Aorta (tissue), 5 donors: ENCODE data around the gene RNF31. TPM values are rescaled to one million over a fixed set of nuclear protein-coding genes. Genes with fewer than 3 reads are reported as not detected.

Source experiments
- ATAC-seq: fragments of 200-7000 bp; cut with Tn5 transposase; one replicate; pipeline ENCODE4 v1.9.1; 2022; ENCODE audit warnings: moderate library complexity; ENCODE audit not compliant: low FRiP score
- DNase-seq, 2 donors: peaks; one replicate each; pipeline ENCODE4 v3.0.0-alpha.2; 2020
- H3K27ac ChIP-seq, 2 donors: one replicate each; pipeline ENCODE4 v1.5.1; 2013; ENCODE audit warnings: low read length in 2 of 2, mild to moderate bottlenecking in 2 of 2, moderate library complexity in 2 of 2, control low read depth in 1 of 2, inconsistent platforms in 1 of 2, low read depth in 1 of 2
- H3K27me3 ChIP-seq, 2 donors: one replicate each; pipeline ENCODE4 v1.6.1; 2013; ENCODE audit warnings: control low read depth in 1 of 2, low read length in 1 of 2, mild to moderate bottlenecking in 1 of 2, moderate library complexity in 1 of 2; ENCODE audit not compliant: insufficient read depth in 2 of 2, control insufficient read depth in 1 of 2
- H3K36me3 ChIP-seq, 2 donors: one replicate each; pipeline ENCODE4 v1.6.1; 2013; ENCODE audit warnings: control low read depth in 1 of 2, low read length in 1 of 2, mild to moderate bottlenecking in 1 of 2; ENCODE audit not compliant: insufficient read depth in 2 of 2, control insufficient read depth in 1 of 2
- H3K4me1 ChIP-seq, 2 donors: one replicate each; pipeline ENCODE4 v1.6.1; 2013; ENCODE audit warnings: low read length in 2 of 2, control low read depth in 1 of 2, mild to moderate bottlenecking in 1 of 2, moderate library complexity in 1 of 2; ENCODE audit not compliant: insufficient read depth in 2 of 2, control insufficient read depth in 1 of 2
- H3K4me3 ChIP-seq, 2 donors: one replicate each; pipeline ENCODE4 v1.5.1; 2013; ENCODE audit warnings: low read length in 2 of 2, control low read depth in 1 of 2, mild to moderate bottlenecking in 1 of 2
- H3K9me3 ChIP-seq: one replicate; pipeline ENCODE4 v1.6.1; 2013; ENCODE audit warnings: mild to moderate bottlenecking, low read length; ENCODE audit not compliant: control insufficient read depth
- WGBS, 2 donors: extraction: QIAGEN DNeasy Blood & Tissue Kit; methylation state at CpG; one replicate each; pipeline ENCODE4 v1.1.7; 2013; 5-methylcytosine and 5-hydroxymethylcytosine counted together
- intact Hi-C, 2 donors: fragments of 100-400 bp; cut with DNase I; formaldehyde crosslinking; loops; one replicate each; pipeline versions ENCODE4 v1.14.2 to v1.15.0; 2022
- polyA plus RNA-seq, 2 donors: library from polyadenylated mRNA; stranded (reverse); fragments of 200-250 nt; gene quantifications; one replicate each; pipeline ENCODE4 v1.2.3, GENCODE V29; 2013
- total RNA-seq, 2 donors: library from RNA; stranded (reverse); fragmentation: NEBNext Ultra II Directional; extraction: Animal tissue kit (Norgen Biotek cat#: 25700); gene quantifications; one replicate each; pipeline ENCODE4 v1.2.1, GENCODE V29; 2021
- donor health status: healthy with polysubstance abuse.
- donor health status: Bipolar disorder and iron deficiency.
- donor health status: DM: no; HTN: no; CAD: no.
- donor health status: DM: no; HTN: no; CAD: no.
- donor health status: DM: yes; HTN: yes; CAD: no.

RNF31 gene
- total and polyA plus RNA-seq, 4 donors: 9.1 to 167 (median 56.3) TPM

DNA sequence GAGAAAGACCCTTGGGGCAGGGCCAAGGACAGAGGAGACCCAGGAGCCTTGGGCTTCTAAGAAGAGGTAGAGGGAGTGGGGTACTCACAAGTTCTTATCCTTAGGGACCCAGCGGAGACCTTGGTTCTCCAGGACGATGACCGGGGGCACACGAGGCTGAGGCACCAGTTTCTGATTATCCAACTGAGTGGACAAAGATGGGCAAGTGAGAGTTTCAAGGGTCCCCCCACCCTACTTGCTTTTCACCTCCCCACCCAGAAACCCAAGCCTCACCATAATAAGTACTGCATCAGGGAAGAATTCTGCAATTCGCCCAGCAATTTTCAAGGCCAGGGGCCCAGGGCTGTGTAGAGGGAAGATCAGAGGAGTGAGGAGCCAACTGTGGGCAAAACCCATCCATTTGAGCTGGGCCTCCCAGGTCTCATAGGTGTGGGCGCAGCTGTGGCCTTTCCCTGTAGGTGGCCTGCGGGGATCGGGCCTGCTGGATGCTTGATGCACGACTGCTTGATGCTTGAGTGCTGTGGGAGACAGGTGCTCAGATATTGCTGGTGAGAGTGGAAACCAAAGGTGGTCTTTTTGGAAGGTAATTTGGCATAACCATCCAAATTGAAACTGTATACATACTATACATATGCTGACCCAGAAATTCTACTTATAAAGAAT, 7.9 kb upstream of the RNF31 start:
- DNase-seq (peak; percentile 41 to 73), ATAC-seq (no peak)
- Histone ChIP-seq H3K4me3 (no peak overlapping the region), H3K9me3 (no peaks in the 10 kb centered on the region), H3K4me1 (no peaks in the 10 kb centered on the region), H3K36me3 (no peaks in the 10 kb centered on the region), H3K27ac (no peak overlapping the region), H3K27me3 (no peaks in the 10 kb centered on the region)
- 90 to 91% methylated on average over 9 of the region's 9 CpGs for WGBS, 2 donors
- intact Hi-C loops: no loop called here

DNA sequence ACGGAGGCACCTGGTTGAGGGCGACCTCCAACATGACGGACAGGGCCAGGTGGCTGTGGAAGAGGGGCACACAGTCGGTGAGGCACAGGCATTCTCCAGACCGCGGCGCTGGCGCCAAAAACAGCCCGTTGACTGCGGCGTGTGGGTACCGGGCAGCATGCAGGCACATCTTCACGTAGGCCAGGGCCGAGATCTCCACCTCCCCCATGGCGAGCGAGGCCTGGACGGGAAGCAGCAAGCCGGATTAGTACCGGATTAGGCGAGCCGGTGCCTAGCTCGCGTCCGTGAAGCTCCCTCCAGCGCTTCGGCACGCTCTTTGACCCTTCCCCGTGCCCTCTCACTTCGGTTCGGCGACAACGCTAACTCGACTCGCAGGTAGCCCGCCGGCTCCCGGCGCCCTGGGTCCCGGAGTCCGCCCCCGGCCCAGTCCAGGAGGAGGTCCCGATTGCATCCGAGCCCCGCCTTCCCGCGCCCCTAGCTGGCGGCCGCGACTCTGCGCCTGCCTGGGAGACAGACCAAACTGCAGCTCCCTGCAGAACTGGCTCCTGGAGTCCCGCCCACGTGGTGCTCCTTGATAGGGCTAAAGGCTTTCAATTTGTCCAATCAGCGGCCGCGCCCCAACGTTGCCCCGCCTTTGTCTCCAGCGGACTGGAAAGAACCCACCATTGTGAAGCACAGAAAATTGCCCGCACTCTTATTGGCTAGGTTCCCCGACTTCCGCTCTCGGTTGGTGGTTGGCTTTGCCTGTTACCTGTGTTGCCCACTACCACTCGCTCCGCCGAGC, 6.0 kb upstream of the RNF31 start, which contains the start of gene EMC9:
TSS of gene EMC9 (minus strand) at position 495 of the 784 bp plus-strand sequence. CDS start at position 208, 287 bp downstream.
- Histone ChIP-seq H3K9me3 (no peaks in the 10 kb centered on the region), H3K4me1 (no peaks in the 10 kb centered on the region), H3K4me3 (peak within 1 kb of the TSS; percentile 20 to 53), H3K27ac (peak within 1 kb of the TSS in 1 of 2 donors; percentile 60), H3K36me3 (no peaks in the 10 kb centered on the region), H3K27me3 (no peaks in the 10 kb centered on the region)
- peak; percentile 100 for DNase-seq
- ATAC-seq: peak; percentile 97
- intact Hi-C loops: loop anchor here in 1 of 2 donors (2.0 kb wide), 1 partner anchor 26 kb away; the partner anchor contains the start of genes DCAF11 and NRL
- 0 to 1% methylated on average over 61 to 65 of the region's 65 CpGs for WGBS, 2 donors

DNA sequence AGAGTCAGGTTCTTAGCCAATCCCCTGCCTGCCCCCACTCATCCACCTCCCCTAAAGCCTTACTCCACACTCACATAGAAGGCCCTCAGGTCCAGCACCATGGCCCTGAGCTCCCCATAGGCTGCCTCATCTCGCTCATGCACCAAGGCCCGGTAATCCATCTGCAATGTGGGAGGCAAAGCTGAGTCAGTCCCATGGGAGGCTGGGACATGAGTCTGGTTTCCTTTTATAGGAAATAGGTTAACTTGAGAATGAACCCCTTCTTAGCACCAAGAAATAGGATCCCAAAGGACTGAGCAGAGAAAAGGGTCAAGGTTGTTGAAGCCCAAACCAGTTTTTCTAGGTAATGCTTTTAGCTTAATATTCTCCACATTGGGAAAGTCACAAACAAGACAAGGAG, 3.8 kb upstream of the RNF31 start:
- H3K9me3 ChIP-seq: no peaks in the 10 kb centered on the region
- no peak overlapping the region for H3K27ac ChIP-seq
- intact Hi-C loops: no loop called here
- no peaks in the 10 kb centered on the region for H3K36me3 ChIP-seq
- H3K27me3 ChIP-seq: no peaks in the 10 kb centered on the region
- WGBS, 2 donors: 63 to 65% methylated on average over 2 of the region's 2 CpGs
- DNase-seq (peak; percentile 21 to 51), ATAC-seq (no peak)
- no peak overlapping the region for H3K4me3 ChIP-seq
- no peaks in the 10 kb centered on the region for H3K4me1 ChIP-seq

DNA sequence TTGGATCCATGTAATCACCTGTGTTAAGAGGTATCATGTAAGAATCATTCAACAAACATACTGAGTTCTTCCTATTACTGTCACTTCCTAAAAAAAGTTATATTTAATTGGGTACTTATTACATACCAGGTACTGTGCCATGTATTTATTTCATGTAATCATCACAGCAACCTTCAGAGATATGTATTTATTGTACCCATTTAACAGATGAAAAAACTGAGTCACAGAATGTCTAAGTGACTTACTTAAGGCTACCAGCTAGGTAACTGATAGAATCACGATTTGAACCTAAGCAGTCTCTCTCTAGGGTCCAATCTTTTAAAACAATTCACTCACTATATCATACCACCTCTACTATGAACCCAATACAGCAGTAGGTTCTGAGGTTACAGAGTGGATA, 2.8 kb upstream of the RNF31 start:
- no peaks in the 10 kb centered on the region for H3K36me3 ChIP-seq
- H3K9me3 ChIP-seq: no peaks in the 10 kb centered on the region
- H3K27me3 ChIP-seq: no peaks in the 10 kb centered on the region
- DNase-seq (no peak), ATAC-seq (no peak)
- H3K27ac ChIP-seq: no peak overlapping the region
- H3K4me1 ChIP-seq: no peaks in the 10 kb centered on the region
- WGBS, 2 donors: 88 to 97% methylated on average over 1 of the region's 1 CpG
- H3K4me3 ChIP-seq: no peak overlapping the region
- intact Hi-C loops: no loop called here

DNA sequence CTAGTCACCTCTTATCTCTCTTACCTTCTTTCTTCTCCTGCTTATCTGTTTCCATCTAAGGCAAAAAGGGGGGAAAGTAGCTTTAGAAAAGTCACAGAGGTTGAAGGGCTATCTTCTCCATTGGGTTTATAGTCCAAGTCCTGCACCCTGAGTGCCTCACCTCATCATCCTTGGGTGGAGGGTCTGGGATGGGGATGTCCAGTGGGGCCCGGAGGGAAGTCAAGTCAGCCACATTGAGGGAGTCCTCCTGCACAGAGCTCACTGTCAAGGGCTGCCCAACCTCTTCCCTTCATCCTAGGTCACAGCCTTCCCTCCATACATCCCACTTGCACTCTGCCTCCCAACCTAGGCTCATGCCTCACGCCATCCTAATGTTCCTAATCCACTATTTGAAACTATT, 2.1 kb upstream of the RNF31 start:
- no peaks in the 10 kb centered on the region for H3K4me1 ChIP-seq
- no peaks in the 10 kb centered on the region for H3K27me3 ChIP-seq
- ATAC-seq (no peak), DNase-seq (no peak)
- H3K36me3 ChIP-seq: no peaks in the 10 kb centered on the region
- intact Hi-C loops: loop anchor here in 1 of 2 donors (5.0 kb wide), 1 partner anchor 33 kb away; the partner anchor contains the start of genes DCAF11 and NRL
- no peaks in the 10 kb centered on the region for H3K9me3 ChIP-seq
- H3K27ac ChIP-seq: no peak overlapping the region
- WGBS, 2 donors: 95 to 96% methylated on average over 2 of the region's 2 CpGs
- H3K4me3 ChIP-seq: no peak overlapping the region

DNA sequence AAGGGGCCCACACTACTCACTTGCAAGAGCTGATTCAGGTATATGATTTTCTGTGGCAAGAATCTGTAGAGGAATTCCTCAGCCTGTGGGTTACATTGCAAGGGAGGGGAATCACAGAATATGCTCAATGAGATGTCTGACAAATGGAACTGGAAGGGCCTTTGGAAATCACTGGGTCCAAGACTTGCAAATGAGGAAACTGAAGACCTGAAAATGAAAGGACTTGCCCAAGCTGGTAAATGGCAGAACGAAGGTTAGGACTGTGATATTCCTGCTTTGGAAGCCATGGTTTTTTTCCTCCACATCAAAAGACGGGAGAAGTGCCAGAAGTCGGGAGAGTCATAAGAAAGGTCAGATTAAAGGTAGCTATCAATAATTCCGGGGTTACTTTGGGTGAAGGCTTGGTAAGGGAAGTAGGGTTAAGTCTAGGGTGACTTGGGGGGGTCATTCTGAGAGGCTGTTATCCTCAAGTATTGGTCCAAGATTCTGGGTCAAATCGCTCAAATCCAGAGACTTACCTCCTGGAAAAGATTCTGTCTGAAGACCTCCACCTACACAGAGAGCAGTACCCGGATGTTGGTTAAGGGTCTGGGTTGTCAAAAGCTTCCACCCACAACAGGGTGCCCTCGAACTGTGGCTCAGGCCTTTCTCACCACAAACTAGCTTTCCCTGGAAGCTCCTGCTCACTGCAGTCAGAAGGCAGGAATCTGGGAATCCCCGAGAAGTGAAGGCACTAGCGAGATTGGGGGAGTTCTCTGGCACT, 1.4 kb upstream of the RNF31 start:
- Histone ChIP-seq H3K27me3 (no peaks in the 10 kb centered on the region), H3K4me3 (peak overlapping the region; percentile 23 to 50), H3K4me1 (no peaks in the 10 kb centered on the region), H3K27ac (peak overlapping the region in 1 of 2 donors; percentile 21), H3K36me3 (no peaks in the 10 kb centered on the region), H3K9me3 (no peaks in the 10 kb centered on the region)
- ATAC-seq: no peak
- DNase-seq: no peak
- WGBS, 2 donors: 16 to 24% methylated on average over 9 of the region's 9 CpGs
- intact Hi-C loops: loop anchor here (2.0 to 5.0 kb wide), 2 partner anchors 34 to 221 kb away; partner anchors contain the start of genes DCAF11 (in 1 of the 2) and NRL (in 1 of the 2)

DNA sequence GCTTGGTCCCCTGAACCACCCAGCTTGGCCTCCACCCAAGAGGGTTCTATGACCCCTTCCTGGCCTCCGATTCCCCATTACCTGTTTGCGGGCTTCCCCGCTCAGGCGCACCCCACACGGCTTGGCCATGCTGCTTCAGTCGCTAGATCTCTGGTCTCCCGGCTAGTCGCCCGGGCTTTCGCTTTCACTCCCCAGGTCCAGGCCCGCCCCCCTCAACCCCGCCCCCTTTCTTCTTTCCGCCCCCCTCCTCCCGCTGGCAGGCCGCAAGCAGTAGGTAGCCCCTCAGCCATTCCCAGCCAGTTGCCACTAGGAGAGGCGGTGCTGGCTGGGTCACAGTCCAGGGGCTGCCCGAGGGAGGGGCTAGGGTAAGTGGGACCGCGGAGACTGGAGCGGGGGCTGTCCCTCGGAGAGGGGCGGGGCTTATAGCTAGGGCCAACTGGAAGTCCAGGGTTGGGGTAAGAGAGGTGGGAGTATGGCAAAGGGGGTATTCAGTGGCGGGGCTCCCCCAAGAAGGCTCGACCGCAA, 783 bp upstream of the RNF31 start, which contains the start of gene PSME2:
TSS of gene PSME2 (minus strand) at position 158 of the 525 bp plus-strand sequence. CDS start at position 129, 29 bp downstream.
- no peaks in the 10 kb centered on the region for H3K36me3 ChIP-seq
- intact Hi-C loops: loop anchor here (2.0 to 5.0 kb wide), 2 partner anchors 34 to 220 kb away; partner anchors contain the start of genes DCAF11 (in 1 of the 2) and NRL (in 1 of the 2)
- DNase-seq (peak; percentile 97 to 98), ATAC-seq (peak; percentile 92)
- H3K4me1 ChIP-seq: no peaks in the 10 kb centered on the region
- H3K27ac ChIP-seq: peak within 1 kb of the TSS in 1 of 2 donors; percentile 61
- WGBS, 2 donors: 0 to 1% methylated on average over 24 to 25 of the region's 25 CpGs
- H3K9me3 ChIP-seq: no peaks in the 10 kb centered on the region
- peak within 1 kb of the TSS; percentile 46 to 52 for H3K4me3 ChIP-seq
- no peaks in the 10 kb centered on the region for H3K27me3 ChIP-seq
